Measurements from ENCODE around the gene DIPK1C. TPM values are rescaled to one million over a fixed set of nuclear protein-coding genes. Genes with fewer than 3 reads are reported as not detected.

Gene DIPK1C
- total and polyA plus RNA-seq, 12 donors: 0.70 to 12.9 (median 6.6) TPM

GRCh38 chr18:74399091-74399887 is 57.8 kb downstream of the DIPK1C start:
- peak in 7 of 8 donors; percentile 50 to 79 (median 62) for ATAC-seq
- intact Hi-C loops (cut with DNase I): loop anchor here in 1 of 10 donors (10.0 kb wide), 1 partner anchor 1966 kb away; no protein-coding TSS in a partner anchor
- peaks cover 0 to 3% (median 0%) of the 10 kb centered on the region in 11 donors for H3K9me3 ChIP-seq
- DNase-seq: peak in 1 of 2 donors; percentile 38
- no peaks in the 10 kb centered on the region for H3K36me3 ChIP-seq
- no peak overlapping the region for H3K4me3 ChIP-seq
- no peak for TF ChIP-seq CTCF (IDR thresholded peaks at IDR 0.05)
- H3K27ac ChIP-seq: peak overlapping the region in 7 of 10 donors; percentile 4 to 52 (median 44)
- no peaks in the 10 kb centered on the region for H3K27me3 ChIP-seq
- 39 to 42% methylated on average over 14 of the region's 14 CpGs for WGBS, 2 donors
- H3K4me1 ChIP-seq: peaks cover 0 to 47% (median 23%) of the 10 kb centered on the region in 9 donors

- TF ChIP-seq CTCF (IDR thresholded peaks at IDR 0.05): no peak
- no peak overlapping the region for H3K27ac ChIP-seq
- no peaks in the 10 kb centered on the region for H3K36me3 ChIP-seq
- no peaks in the 10 kb centered on the region for H3K27me3 ChIP-seq
- no peak for DNase-seq
- WGBS, 2 donors: 87 to 93% methylated on average over 7 of the region's 7 CpGs
- H3K9me3 ChIP-seq: no peaks in the 10 kb centered on the region
- ATAC-seq: no peak
- H3K4me3 ChIP-seq: no peak overlapping the region
- peaks cover 0 to 47% (median 23%) of the 10 kb centered on the region in 9 donors for H3K4me1 ChIP-seq
- intact Hi-C loops (cut with DNase I): loop anchor here in 1 of 10 donors (10.0 kb wide), 1 partner anchor 1967 kb away; no protein-coding TSS in a partner anchor
Observed at GRCh38 chr18:74397572-74397971, 59.5 kb downstream of the DIPK1C start.

- intact Hi-C loops (cut with DNase I): loop anchor here in 1 of 10 donors (10.0 kb wide), 1 partner anchor 1968 kb away; no protein-coding TSS in a partner anchor
- no peaks in the 10 kb centered on the region for H3K36me3 ChIP-seq
- DNase-seq (no peak), ATAC-seq (peak in 5 of 8 donors; percentile 16 to 57 (median 36))
- H3K4me1 ChIP-seq: peaks cover 0 to 47% (median 23%) of the 10 kb centered on the region in 9 donors
- H3K4me3 ChIP-seq: no peak overlapping the region
- no peaks in the 10 kb centered on the region for H3K27me3 ChIP-seq
- H3K27ac ChIP-seq: peak overlapping the region in 4 of 10 donors; percentile 5 to 65 (median 44)
- no peaks in the 10 kb centered on the region for H3K9me3 ChIP-seq
- WGBS, 2 donors: 60 to 74% methylated on average over 16 of the region's 16 CpGs
- no peak for TF ChIP-seq CTCF (IDR thresholded peaks at IDR 0.05)
Observed at GRCh38 chr18:74396171-74397169, 60.6 kb downstream of the DIPK1C start.

Data from heart right ventricle (tissue), 16 donors.